Skeletal muscle tissue (tissue), 4 donors: Measurements from ENCODE around the gene ANO1. TPM values are rescaled to one million over a fixed set of nuclear protein-coding genes. Genes with fewer than 3 reads are reported as not detected.
A peak's percentile ranks its signal among the peaks of the same experiment; 100 is the strongest.

Source experiments
- H3K27ac ChIP-seq: one replicate; pipeline ENCODE4 v1.7.0; 2013; ENCODE audit warnings: mild to moderate bottlenecking, low read depth, low read length, inconsistent platforms
- H3K27me3 ChIP-seq, 3 donors: one replicate each; pipeline ENCODE4 v1.7.0; 2013; ENCODE audit warnings: low read length in 3 of 3; ENCODE audit not compliant: control insufficient read depth in 3 of 3, insufficient read depth in 3 of 3
- H3K36me3 ChIP-seq, 3 donors: one replicate each; pipeline ENCODE4 v1.7.0; 2013; ENCODE audit warnings: low read length in 3 of 3; ENCODE audit not compliant: control insufficient read depth in 3 of 3, insufficient read depth in 3 of 3
- H3K4me1 ChIP-seq, 3 donors: one replicate each; pipeline ENCODE4 v1.7.0; 2013; ENCODE audit warnings: low read length in 3 of 3, mild to moderate bottlenecking in 3 of 3; ENCODE audit not compliant: control insufficient read depth in 3 of 3, insufficient read depth in 3 of 3
- H3K4me3 ChIP-seq, 3 donors: one replicate each; pipeline ENCODE4 v1.7.0; 2013; ENCODE audit warnings: low read length in 3 of 3
- H3K9ac ChIP-seq, 3 donors: one replicate each; pipeline ENCODE4 v1.7.0; 2013; ENCODE audit warnings: low read length in 3 of 3, mild to moderate bottlenecking in 3 of 3, moderate library complexity in 2 of 3, low read depth in 1 of 3
- H3K9me3 ChIP-seq, 3 donors: one replicate each; pipeline ENCODE4 v1.7.0; 2013; ENCODE audit warnings: low read length in 3 of 3; ENCODE audit not compliant: control insufficient read depth in 3 of 3
- total RNA-seq: library from RNA; depleted of rRNA; stranded (reverse); fragments of >200 nt; gene quantifications from one replicate; pipeline ENCODE4 v1.2.3, GENCODE V29; 2014
- donor health status: Osteomylitis.

Gene ANO1
- total RNA-seq, 1 donor from 2014 or later: 1.6 TPM

DNA sequence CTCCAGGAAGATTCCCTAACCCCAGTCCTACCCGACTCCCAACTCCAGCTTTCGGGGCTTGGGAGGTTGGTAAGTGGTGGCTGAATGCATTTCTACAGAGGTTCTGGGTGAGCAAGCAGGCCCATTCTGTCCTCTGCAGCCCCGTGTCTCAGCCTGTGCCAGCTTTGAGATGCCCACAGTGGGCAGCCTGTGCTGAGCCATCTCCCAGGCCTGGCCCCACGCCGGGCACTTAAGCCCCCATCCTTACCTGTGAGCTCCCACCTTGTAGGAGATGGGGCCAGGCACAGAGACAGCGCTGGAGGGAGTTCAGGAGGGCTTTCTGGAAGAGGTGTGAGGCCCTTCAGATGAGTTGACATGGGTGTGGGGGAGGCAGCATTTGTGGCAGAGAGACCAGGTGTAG, 54.5 kb downstream of the ANO1 start:
- Histone ChIP-seq H3K4me3 (no peak overlapping the region), H3K4me1 (peaks cover 10 to 14% (median 13%) of the 10 kb centered on the region in 3 donors), H3K27ac (no peak overlapping the region), H3K9me3 (no peaks in the 10 kb centered on the region), H3K27me3 (no peaks in the 10 kb centered on the region), H3K9ac (no peak overlapping the region), H3K36me3 (no peaks in the 10 kb centered on the region)

DNA sequence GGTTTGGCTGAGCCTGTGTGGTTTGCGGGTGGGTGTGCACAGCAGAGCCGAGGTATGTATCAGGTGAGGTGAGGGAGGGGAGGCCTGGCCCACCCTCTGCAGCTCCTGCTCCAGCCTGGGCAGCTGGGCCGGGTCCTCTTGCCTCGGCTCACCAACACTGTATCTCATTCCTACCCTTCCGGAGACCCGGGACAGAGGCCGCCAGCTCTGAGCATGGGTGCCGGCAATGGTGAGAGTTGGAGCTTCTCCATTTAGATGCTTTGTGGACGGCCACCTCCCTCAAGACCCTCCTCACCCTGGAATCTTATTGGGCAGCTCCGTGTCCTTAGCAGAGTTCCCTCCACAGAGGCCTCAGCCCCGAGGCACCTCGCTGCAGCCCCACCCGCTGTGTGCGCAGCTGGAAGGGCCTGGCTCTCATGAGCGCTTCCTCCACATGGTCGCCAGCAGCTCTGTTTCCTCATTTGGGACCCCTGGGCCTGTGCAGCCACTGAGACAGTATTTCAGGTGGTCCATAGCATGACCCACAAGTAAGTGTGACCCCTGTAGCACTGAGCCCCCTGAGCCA, 55.7 kb downstream of the ANO1 start:
- Histone ChIP-seq H3K9me3 (no peaks in the 10 kb centered on the region), H3K4me1 (peaks cover 10 to 14% (median 13%) of the 10 kb centered on the region in 3 donors), H3K9ac (no peak overlapping the region), H3K27ac (peak overlapping the region; percentile 13), H3K27me3 (no peaks in the 10 kb centered on the region), H3K36me3 (no peaks in the 10 kb centered on the region), H3K4me3 (no peak overlapping the region)

DNA sequence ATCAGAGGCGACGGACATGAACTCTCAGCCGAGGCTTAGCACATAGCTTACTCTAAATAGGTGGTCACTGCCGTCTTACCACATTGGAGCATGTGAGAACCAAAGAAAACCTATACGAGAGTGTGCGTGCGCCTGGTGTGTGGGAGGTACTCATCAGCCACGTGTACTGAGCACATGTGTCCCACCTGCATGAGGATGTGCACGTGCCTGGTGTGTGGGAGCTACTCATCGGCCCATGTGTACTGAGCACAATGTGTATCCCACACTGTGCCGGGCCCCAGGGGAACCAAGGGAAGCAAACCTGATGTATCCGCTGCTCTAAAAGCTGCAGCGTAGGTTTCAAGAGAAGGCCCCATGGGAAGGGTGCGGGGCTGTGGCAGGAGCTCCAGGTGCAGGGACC, 56.4 kb downstream of the ANO1 start:
- Histone ChIP-seq H3K4me3 (no peak overlapping the region), H3K4me1 (peaks cover 10 to 14% (median 13%) of the 10 kb centered on the region in 3 donors), H3K9ac (peak overlapping the region in 1 of 3 donors; percentile 64), H3K36me3 (no peaks in the 10 kb centered on the region), H3K27ac (peak overlapping the region; percentile 56), H3K27me3 (no peaks in the 10 kb centered on the region), H3K9me3 (no peaks in the 10 kb centered on the region)

DNA sequence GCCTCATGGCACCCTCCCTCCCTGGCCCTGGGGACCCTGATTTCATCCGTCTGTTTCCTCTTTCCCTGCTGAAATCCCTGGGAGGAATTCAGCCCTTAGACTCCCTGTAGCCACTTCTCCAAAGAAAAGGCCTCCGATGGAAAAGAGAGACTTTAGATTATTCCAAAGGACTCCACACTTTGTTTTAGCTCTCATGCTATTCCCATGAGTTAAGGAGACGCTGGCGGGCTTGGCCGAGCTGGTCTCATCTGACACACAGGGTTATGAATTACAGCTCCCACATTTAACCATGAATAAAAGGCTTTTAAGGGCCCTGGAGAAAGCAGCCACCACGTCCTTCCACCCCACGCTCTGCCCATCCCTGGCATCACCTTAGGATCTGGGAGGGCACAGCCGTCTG, 57.0 kb downstream of the ANO1 start:
- peaks cover 10 to 14% (median 13%) of the 10 kb centered on the region in 3 donors for H3K4me1 ChIP-seq

DNA sequence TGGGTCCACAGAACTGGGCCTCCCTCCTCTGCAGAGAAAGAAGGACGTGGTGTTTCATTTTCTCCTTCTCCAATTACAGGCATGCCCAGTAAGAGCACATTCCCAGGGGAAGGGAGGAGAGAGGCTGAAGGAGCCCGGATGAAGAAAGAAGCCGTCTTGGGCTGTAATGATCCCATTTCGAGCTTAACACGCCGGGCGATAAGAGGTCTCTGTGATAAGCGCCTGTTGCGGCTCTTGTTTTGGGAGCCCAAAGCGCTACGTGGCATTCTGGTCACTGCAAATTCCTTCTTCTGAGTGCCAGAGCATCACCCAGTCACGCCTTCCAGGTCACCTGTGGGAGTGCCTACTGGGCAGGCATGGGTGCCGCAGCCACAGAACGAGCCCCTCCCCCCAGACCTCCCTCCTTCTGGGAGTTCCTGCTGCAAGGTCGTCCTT, 57.5 kb downstream of the ANO1 start:
- Histone ChIP-seq H3K36me3 (no peaks in the 10 kb centered on the region), H3K9ac (peak overlapping the region in 2 of 3 donors; percentile 20 to 64), H3K27me3 (peaks cover 0 to 3% (median 0%) of the 10 kb centered on the region in 3 donors), H3K4me1 (peaks cover 10 to 14% (median 13%) of the 10 kb centered on the region in 3 donors), H3K9me3 (no peaks in the 10 kb centered on the region), H3K27ac (peak overlapping the region; percentile 56), H3K4me3 (peak overlapping the region in 1 of 3 donors; percentile 40)

More for the DNA sequence above, 57.0 kb downstream of the ANO1 start:
- Histone ChIP-seq H3K9me3 (no peaks in the 10 kb centered on the region), H3K4me3 (peak overlapping the region in 1 of 3 donors; percentile 40), H3K36me3 (no peaks in the 10 kb centered on the region), H3K27me3 (peaks cover 0 to 2% (median 0%) of the 10 kb centered on the region in 3 donors), H3K27ac (peak overlapping the region; percentile 56), H3K9ac (peak overlapping the region in 2 of 3 donors; percentile 20 to 64)

DNA sequence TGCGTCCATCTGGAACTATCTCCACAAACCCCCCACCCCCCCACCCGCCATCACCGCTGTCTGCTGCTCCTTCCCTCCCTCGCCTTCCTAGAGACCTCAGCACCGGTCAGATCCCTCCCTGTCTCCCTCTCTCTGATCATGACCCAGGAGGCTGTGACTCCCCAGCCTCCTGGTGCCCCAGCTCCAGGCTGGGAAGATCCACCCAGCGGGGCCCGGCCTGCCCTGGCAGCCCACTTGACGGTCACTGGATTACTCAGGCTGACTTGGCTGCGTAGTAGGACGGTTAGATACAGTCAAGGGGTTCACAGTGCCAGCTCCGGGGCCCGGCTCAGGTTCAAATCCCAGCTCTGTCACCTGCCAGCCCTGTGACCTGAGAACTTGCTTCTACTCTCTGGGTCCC, 59.3 kb downstream of the ANO1 start:
- Histone ChIP-seq H3K4me1 (peaks cover 14 to 21% (median 20%) of the 10 kb centered on the region in 3 donors), H3K4me3 (no peak overlapping the region), H3K27ac (no peak overlapping the region), H3K9ac (no peak overlapping the region), H3K9me3 (no peaks in the 10 kb centered on the region), H3K36me3 (no peaks in the 10 kb centered on the region), H3K27me3 (peaks cover 7 to 18% (median 10%) of the 10 kb centered on the region in 3 donors)

DNA sequence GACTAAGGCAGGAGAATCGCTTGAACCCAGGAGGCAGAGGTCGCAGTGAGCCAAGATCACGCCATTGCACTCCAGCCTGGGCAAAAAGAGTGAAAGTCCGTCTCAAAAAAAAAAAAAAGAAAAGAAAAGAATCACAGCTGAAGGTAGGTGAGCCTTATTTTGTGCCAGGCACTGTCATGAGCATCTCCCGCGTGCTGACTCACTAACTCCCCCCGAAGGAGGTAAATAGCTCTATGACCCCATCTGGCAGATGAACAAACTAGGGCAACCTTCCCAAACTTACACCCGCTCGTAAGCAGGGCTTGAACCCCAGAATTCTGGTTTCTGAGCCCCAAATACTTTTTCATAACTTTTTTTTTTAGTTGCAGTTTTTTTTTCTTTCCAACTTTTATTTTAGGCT, 60.3 kb downstream of the ANO1 start:
- Histone ChIP-seq H3K27ac (no peak overlapping the region), H3K9ac (no peak overlapping the region), H3K4me3 (no peak overlapping the region), H3K27me3 (peaks cover 14 to 26% (median 16%) of the 10 kb centered on the region in 3 donors), H3K4me1 (peaks cover 14 to 21% (median 20%) of the 10 kb centered on the region in 3 donors), H3K36me3 (no peaks in the 10 kb centered on the region), H3K9me3 (no peaks in the 10 kb centered on the region)

DNA sequence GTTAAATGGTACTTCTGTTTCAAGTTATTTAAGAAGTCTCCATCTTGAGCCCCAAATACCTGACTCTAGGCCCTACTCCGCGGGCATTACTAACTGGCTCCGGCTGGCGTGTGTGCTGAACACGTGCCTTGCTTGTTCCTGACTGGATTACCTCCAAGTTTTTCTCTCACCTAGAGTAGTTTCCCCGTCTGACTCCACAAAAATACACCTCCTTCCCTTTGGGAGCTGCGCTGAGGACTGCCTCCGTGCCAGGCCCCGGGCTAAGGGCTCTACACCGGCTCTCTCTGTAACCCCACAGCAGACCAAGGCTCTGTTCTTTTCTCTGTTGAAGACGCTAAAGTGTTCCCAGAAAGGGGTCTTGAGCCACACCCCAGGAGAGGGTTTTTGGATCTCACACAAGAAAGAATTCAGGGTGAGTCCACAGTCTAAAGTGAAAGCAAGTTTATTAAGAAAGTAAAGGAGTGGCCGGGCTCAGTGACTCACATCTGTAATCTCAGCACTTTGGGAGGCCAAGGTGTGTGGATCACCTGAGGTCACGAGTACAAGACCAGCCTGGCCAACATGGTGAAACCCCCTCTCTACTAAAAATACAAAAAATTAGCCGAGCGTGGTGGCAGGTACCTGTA, 61.8 kb downstream of the ANO1 start:
- H3K27me3 ChIP-seq: peaks cover 19 to 35% (median 27%) of the 10 kb centered on the region in 3 donors
- no peaks in the 10 kb centered on the region for H3K36me3 ChIP-seq
- H3K27ac ChIP-seq: no peak overlapping the region
- peaks cover 7 to 18% (median 12%) of the 10 kb centered on the region in 3 donors for H3K4me1 ChIP-seq
- H3K4me3 ChIP-seq: no peak overlapping the region
- H3K9ac ChIP-seq: no peak overlapping the region
- H3K9me3 ChIP-seq: no peaks in the 10 kb centered on the region

DNA sequence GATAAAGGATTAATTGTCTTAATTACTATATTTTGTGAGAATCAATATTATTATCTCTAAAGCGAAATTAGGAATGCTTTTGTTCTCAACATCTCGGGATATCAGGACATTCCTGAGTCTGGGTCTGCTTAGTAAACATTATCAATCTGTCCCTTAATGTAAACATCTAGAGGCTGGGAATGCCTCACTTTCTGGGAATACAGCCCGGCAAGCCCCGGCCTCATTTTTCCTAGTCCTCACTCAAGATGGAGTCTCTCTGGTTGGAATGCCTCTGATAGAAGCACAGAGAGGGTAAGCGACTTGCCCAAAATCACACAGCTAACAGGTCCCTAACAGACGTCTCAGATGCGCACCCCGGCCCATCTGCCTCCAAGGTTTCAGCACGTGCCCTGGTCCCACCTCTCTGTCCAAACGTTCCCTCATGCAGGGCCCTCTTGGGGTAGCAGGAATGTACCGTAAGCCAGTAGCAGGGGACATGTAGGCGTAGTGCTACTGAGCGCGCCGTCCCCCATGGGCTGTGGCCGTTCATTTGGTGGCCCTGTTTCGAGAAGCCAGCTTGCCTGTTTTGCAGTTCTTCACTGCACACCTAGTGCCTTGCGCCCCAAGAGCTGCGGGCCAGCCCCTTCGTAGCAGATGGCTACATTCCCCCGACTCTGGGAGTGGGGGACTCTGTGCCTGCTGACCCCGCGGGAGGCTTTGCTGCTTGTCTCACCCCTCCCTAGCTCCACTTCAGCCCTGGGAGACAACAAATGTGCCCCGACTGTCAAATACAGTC, 62.8 kb downstream of the ANO1 start:
- no peaks in the 10 kb centered on the region for H3K9me3 ChIP-seq
- no peak overlapping the region for H3K4me3 ChIP-seq
- peaks cover 2 to 12% (median 7%) of the 10 kb centered on the region in 3 donors for H3K4me1 ChIP-seq
- H3K27me3 ChIP-seq: peaks cover 19 to 41% (median 32%) of the 10 kb centered on the region in 3 donors
- H3K27ac ChIP-seq: no peak overlapping the region
- no peaks in the 10 kb centered on the region for H3K36me3 ChIP-seq
- no peak overlapping the region for H3K9ac ChIP-seq
